Keratinocyte (primary cell): ENCODE data around the gene ABCA10.

Experiments
- EZH2 ChIP-seq: IDR thresholded peaks from one replicate; pipeline ENCODE4 v1.6.1; 2012; ENCODE audit warnings: inconsistent platforms, mild to moderate bottlenecking, low read length, moderate library complexity
- TF ChIP-seq, protein P1 (sequence below), 3 experiments: IDR thresholded peaks in 1 of 3; conservative IDR thresholded peaks in 1 of 3; optimal IDR thresholded peaks in 1 of 3; 2 replicates in 2 of 3; 3 replicates in 1 of 3; pipeline versions ENCODE3 to v1.5.1; 2011; ENCODE audit warnings: low read length in 3 of 3, mild to moderate bottlenecking in 3 of 3, moderate library complexity in 2 of 3, control low read depth in 1 of 3, inconsistent platforms in 1 of 3; ENCODE audit not compliant: insufficient read depth in 2 of 3; ENCODE audit errors: extremely low read depth in 1 of 3

DNA sequence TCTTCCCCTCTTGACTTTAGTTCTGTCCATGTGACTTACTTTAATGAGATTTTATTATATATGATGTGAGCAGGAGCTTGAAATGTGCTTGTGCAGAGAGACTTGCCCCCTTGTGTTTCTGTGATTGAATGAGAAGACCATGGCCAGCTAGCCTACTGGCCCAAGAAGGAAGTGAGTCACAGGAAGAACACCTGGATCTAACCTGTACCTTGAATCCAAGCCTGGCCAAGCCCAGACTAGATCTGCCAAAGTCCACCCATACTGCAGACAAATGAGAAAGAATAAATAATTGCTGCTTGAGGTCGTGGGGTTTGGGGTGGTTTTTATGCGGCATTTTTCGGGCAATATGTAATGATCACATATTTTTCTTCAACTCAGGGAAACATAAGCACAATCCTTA, 9.6 kb downstream of the ABCA10 start:
- TF ChIP-seq, protein P1, sequence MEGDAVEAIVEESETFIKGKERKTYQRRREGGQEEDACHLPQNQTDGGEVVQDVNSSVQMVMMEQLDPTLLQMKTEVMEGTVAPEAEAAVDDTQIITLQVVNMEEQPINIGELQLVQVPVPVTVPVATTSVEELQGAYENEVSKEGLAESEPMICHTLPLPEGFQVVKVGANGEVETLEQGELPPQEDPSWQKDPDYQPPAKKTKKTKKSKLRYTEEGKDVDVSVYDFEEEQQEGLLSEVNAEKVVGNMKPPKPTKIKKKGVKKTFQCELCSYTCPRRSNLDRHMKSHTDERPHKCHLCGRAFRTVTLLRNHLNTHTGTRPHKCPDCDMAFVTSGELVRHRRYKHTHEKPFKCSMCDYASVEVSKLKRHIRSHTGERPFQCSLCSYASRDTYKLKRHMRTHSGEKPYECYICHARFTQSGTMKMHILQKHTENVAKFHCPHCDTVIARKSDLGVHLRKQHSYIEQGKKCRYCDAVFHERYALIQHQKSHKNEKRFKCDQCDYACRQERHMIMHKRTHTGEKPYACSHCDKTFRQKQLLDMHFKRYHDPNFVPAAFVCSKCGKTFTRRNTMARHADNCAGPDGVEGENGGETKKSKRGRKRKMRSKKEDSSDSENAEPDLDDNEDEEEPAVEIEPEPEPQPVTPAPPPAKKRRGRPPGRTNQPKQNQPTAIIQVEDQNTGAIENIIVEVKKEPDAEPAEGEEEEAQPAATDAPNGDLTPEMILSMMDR (optimal IDR thresholded peaks at IDR 0.05 in 1 of 3, IDR thresholded peaks at IDR 0.05 in 1 of 3, conservative IDR thresholded peaks at IDR 0.05 in 1 of 3; ENCODE audit: extremely low read depth in 1 of 3, insufficient read depth in 2 of 3, low read length in 3 of 3), result no peak
- no peak for TF ChIP-seq EZH2
